ENCODE results near the gene NELL1.
"Not testable (repeated sequence)": the region's sequence is repeated elsewhere in the genome, so short reads cannot be mapped to it uniquely, and the experiment has no call there.

The NELL1 gene

GRCh38 chr11:21254055-21254454 lies 584.7 kb downstream of the NELL1 start:
- no peaks in the 10 kb centered on the region for H3K4me1 ChIP-seq (ENCODE audit: control insufficient read depth, insufficient read depth, low read length, unreplicated experiment)
- no peaks in the 10 kb centered on the region for H3K36me3 ChIP-seq (ENCODE audit: insufficient read depth, low read length)
- no peaks in the 10 kb centered on the region for H3K79me2 ChIP-seq (ENCODE audit: control insufficient read depth, insufficient read depth, low read length, unreplicated experiment)
- no peak overlapping the region for H2AFZ ChIP-seq (ENCODE audit: low read length, unreplicated experiment)
- H3K4me3 ChIP-seq (ENCODE audit: low read depth, low read length): no peak overlapping the region
- H3K27ac ChIP-seq (ENCODE audit: low read depth, low read length): no peak overlapping the region
- no peaks in the 10 kb centered on the region for H3K27me3 ChIP-seq (ENCODE audit: insufficient read depth, low read length)

GRCh38 chr11:21254790-21255189 lies 585.4 kb downstream of the NELL1 start:
- Histone ChIP-seq H3K36me3 (ENCODE audit: insufficient read depth, low read length) (no peaks in the 10 kb centered on the region), H3K27me3 (ENCODE audit: insufficient read depth, low read length) (no peaks in the 10 kb centered on the region), H3K27ac (ENCODE audit: low read depth, low read length) (no peak overlapping the region), H3K4me3 (ENCODE audit: low read depth, low read length) (no peak overlapping the region), H2AFZ (ENCODE audit: low read length, unreplicated experiment) (no peak overlapping the region), H3K79me2 (ENCODE audit: control insufficient read depth, insufficient read depth, low read length, unreplicated experiment) (no peaks in the 10 kb centered on the region), H3K4me1 (ENCODE audit: control insufficient read depth, insufficient read depth, low read length, unreplicated experiment) (no peaks in the 10 kb centered on the region)

- Histone ChIP-seq H2AFZ (ENCODE audit: low read length, unreplicated experiment) (no peak overlapping the region), H3K79me2 (ENCODE audit: control insufficient read depth, insufficient read depth, low read length, unreplicated experiment) (no peaks in the 10 kb centered on the region), H3K27me3 (ENCODE audit: insufficient read depth, low read length) (no peaks in the 10 kb centered on the region), H3K4me3 (ENCODE audit: low read depth, low read length) (no peak overlapping the region), H3K4me1 (ENCODE audit: control insufficient read depth, insufficient read depth, low read length, unreplicated experiment) (no peaks in the 10 kb centered on the region), H3K27ac (ENCODE audit: low read depth, low read length) (no peak overlapping the region), H3K36me3 (ENCODE audit: insufficient read depth, low read length) (no peaks in the 10 kb centered on the region)
Observed at GRCh38 chr11:21257461-21257860, 588.1 kb downstream of the NELL1 start.

- H3K36me3 ChIP-seq (ENCODE audit: insufficient read depth, low read length): no peaks in the 10 kb centered on the region
- H2AFZ ChIP-seq (ENCODE audit: low read length, unreplicated experiment): no peak overlapping the region
- H3K4me3 ChIP-seq (ENCODE audit: low read depth, low read length): no peak overlapping the region
- H3K4me1 ChIP-seq (ENCODE audit: control insufficient read depth, insufficient read depth, low read length, unreplicated experiment): no peaks in the 10 kb centered on the region
- H3K79me2 ChIP-seq (ENCODE audit: control insufficient read depth, insufficient read depth, low read length, unreplicated experiment): no peaks in the 10 kb centered on the region
- H3K27me3 ChIP-seq (ENCODE audit: insufficient read depth, low read length): no peaks in the 10 kb centered on the region
- no peak overlapping the region for H3K27ac ChIP-seq (ENCODE audit: low read depth, low read length)
Observed at GRCh38 chr11:21258414-21258813, 589.0 kb downstream of the NELL1 start.

- no peaks in the 10 kb centered on the region for H3K36me3 ChIP-seq (ENCODE audit: insufficient read depth, low read length)
- no peaks in the 10 kb centered on the region for H3K27me3 ChIP-seq (ENCODE audit: insufficient read depth, low read length)
- no peak overlapping the region for H3K4me3 ChIP-seq (ENCODE audit: low read depth, low read length)
- H3K27ac ChIP-seq (ENCODE audit: low read depth, low read length): no peak overlapping the region
- no peak overlapping the region for H2AFZ ChIP-seq (ENCODE audit: low read length, unreplicated experiment)
- H3K4me1 ChIP-seq (ENCODE audit: control insufficient read depth, insufficient read depth, low read length, unreplicated experiment): no peaks in the 10 kb centered on the region
- no peaks in the 10 kb centered on the region for H3K79me2 ChIP-seq (ENCODE audit: control insufficient read depth, insufficient read depth, low read length, unreplicated experiment)
Observed at GRCh38 chr11:21260101-21260500, 590.7 kb downstream of the NELL1 start.

GRCh38 chr11:21262992-21263391 lies 593.6 kb downstream of the NELL1 start:
- H3K36me3 ChIP-seq (ENCODE audit: insufficient read depth, low read length): no peaks in the 10 kb centered on the region

GRCh38 chr11:21264125-21264524 lies 594.7 kb downstream of the NELL1 start:
- no peak overlapping the region for H2AFZ ChIP-seq (ENCODE audit: low read length, unreplicated experiment)
- H3K4me3 ChIP-seq (ENCODE audit: low read depth, low read length): no peak overlapping the region
- H3K79me2 ChIP-seq (ENCODE audit: control insufficient read depth, insufficient read depth, low read length, unreplicated experiment): no peaks in the 10 kb centered on the region
- H3K27me3 ChIP-seq (ENCODE audit: insufficient read depth, low read length): no peaks in the 10 kb centered on the region
- H3K4me1 ChIP-seq (ENCODE audit: control insufficient read depth, insufficient read depth, low read length, unreplicated experiment): no peaks in the 10 kb centered on the region
- no peaks in the 10 kb centered on the region for H3K36me3 ChIP-seq (ENCODE audit: insufficient read depth, low read length)
- no peak overlapping the region for H3K27ac ChIP-seq (ENCODE audit: low read depth, low read length)

More at GRCh38 chr11:21262992-21263391, 593.6 kb downstream of the NELL1 start:
- Histone ChIP-seq H2AFZ (ENCODE audit: low read length, unreplicated experiment) (no peak overlapping the region), H3K4me1 (ENCODE audit: control insufficient read depth, insufficient read depth, low read length, unreplicated experiment) (no peaks in the 10 kb centered on the region), H3K27ac (ENCODE audit: low read depth, low read length) (no peak overlapping the region), H3K27me3 (ENCODE audit: insufficient read depth, low read length) (no peaks in the 10 kb centered on the region), H3K4me3 (ENCODE audit: low read depth, low read length) (no peak overlapping the region), H3K79me2 (ENCODE audit: control insufficient read depth, insufficient read depth, low read length, unreplicated experiment) (no peaks in the 10 kb centered on the region)

- Histone ChIP-seq H3K79me2 (ENCODE audit: control insufficient read depth, insufficient read depth, low read length, unreplicated experiment) (no peaks in the 10 kb centered on the region), H3K27ac (ENCODE audit: low read depth, low read length) (no peak overlapping the region), H2AFZ (ENCODE audit: low read length, unreplicated experiment) (no peak overlapping the region), H3K4me1 (ENCODE audit: control insufficient read depth, insufficient read depth, low read length, unreplicated experiment) (no peaks in the 10 kb centered on the region), H3K4me3 (ENCODE audit: low read depth, low read length) (no peak overlapping the region), H3K27me3 (ENCODE audit: insufficient read depth, low read length) (no peaks in the 10 kb centered on the region), H3K36me3 (ENCODE audit: insufficient read depth, low read length) (no peaks in the 10 kb centered on the region)
Observed at GRCh38 chr11:21268036-21268435, 598.6 kb downstream of the NELL1 start.

- not testable (repeated sequence) for H3K36me3 ChIP-seq (ENCODE audit: insufficient read depth, low read length)
Observed at GRCh38 chr11:21272139-21272538, 602.8 kb downstream of the NELL1 start.

GRCh38 chr11:21278840-21279239 lies 609.5 kb downstream of the NELL1 start:
- H3K4me3 ChIP-seq (ENCODE audit: low read depth, low read length): no peak overlapping the region
- H3K4me1 ChIP-seq (ENCODE audit: control insufficient read depth, insufficient read depth, low read length, unreplicated experiment): no peaks in the 10 kb centered on the region
- no peaks in the 10 kb centered on the region for H3K79me2 ChIP-seq (ENCODE audit: control insufficient read depth, insufficient read depth, low read length, unreplicated experiment)
- H3K27ac ChIP-seq (ENCODE audit: low read depth, low read length): no peak overlapping the region
- no peak overlapping the region for H2AFZ ChIP-seq (ENCODE audit: low read length, unreplicated experiment)
- no peaks in the 10 kb centered on the region for H3K27me3 ChIP-seq (ENCODE audit: insufficient read depth, low read length)
- no peaks in the 10 kb centered on the region for H3K36me3 ChIP-seq (ENCODE audit: insufficient read depth, low read length)

More at GRCh38 chr11:21272139-21272538, 602.8 kb downstream of the NELL1 start:
- H3K27ac ChIP-seq (ENCODE audit: low read depth, low read length); H2AFZ ChIP-seq (ENCODE audit: low read length, unreplicated experiment); H3K4me3 ChIP-seq (ENCODE audit: low read depth, low read length); H3K79me2 ChIP-seq (ENCODE audit: control insufficient read depth, insufficient read depth, low read length, unreplicated experiment); H3K4me1 ChIP-seq (ENCODE audit: control insufficient read depth, insufficient read depth, low read length, unreplicated experiment); H3K27me3 ChIP-seq (ENCODE audit: insufficient read depth, low read length): not testable (repeated sequence)

GRCh38 chr11:21285104-21285503 lies 615.7 kb downstream of the NELL1 start:
- Histone ChIP-seq H2AFZ (ENCODE audit: low read length, unreplicated experiment) (no peak overlapping the region), H3K36me3 (ENCODE audit: insufficient read depth, low read length) (no peaks in the 10 kb centered on the region), H3K4me1 (ENCODE audit: control insufficient read depth, insufficient read depth, low read length, unreplicated experiment) (no peaks in the 10 kb centered on the region), H3K4me3 (ENCODE audit: low read depth, low read length) (no peak overlapping the region), H3K79me2 (ENCODE audit: control insufficient read depth, insufficient read depth, low read length, unreplicated experiment) (no peaks in the 10 kb centered on the region), H3K27ac (ENCODE audit: low read depth, low read length) (no peak overlapping the region), H3K27me3 (ENCODE audit: insufficient read depth, low read length) (no peaks in the 10 kb centered on the region)

Data from ACC112 (cell line).